ENCODE data around the gene SEMA3F.

DNA sequence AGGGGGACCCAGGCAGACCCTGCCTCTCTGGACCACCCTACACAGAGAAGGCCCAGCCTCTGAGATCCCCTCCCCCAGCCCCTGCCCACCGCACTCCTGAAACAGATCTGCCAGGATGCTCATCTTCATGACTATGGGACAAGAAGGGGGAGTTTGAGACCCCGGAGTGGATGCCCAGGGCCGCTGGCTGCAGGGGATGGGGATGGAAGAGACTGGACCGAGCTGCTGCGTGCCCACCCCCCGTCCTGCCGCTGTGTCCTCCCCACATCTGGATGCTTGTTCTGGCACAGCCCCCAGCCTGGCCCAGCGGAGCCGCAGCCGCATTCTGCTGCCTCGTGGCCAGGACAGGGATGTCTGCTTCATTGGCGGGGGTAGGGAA is 30.3 kb upstream of the SEMA3F start:
- no peak for TF ChIP-seq CTCF (IDR thresholded peaks at IDR 0.05; ENCODE audit: low read length)
- TF ChIP-seq EZH2 (optimal IDR thresholded peaks at IDR 0.05; ENCODE audit: low read depth, low read length), result no peak
